GM23338 (cell line): ENCODE measurements around the gene GGN. TPM values are rescaled to one million over a fixed set of nuclear protein-coding genes. Genes with fewer than 3 reads are reported as not detected.

ENCODE experiments used
- ATAC-seq: fragments of 200-7000 bp; cut with Tn5 transposase; 3 replicates; pipeline ENCODE4 v1.9.1; 2020
- DNase-seq: peaks from one replicate; pipeline ENCODE4 v3.0.0-alpha.2; 2015; ENCODE audit warnings: low spot score
- H2AFZ ChIP-seq: fragments of 200-600 bp; sonication (generic); 2 replicates; pipeline ENCODE4 v1.8.0; 2016; ENCODE audit warnings: antibody characterized with exemption, mild to moderate bottlenecking, moderate library complexity
- H3F3A ChIP-seq: fragments of 200-600 bp; sonication (generic); replicated peaks from 2 replicates; pipeline ENCODE4 v1.8.0; 2017; ENCODE audit warnings: antibody characterized with exemption, mixed run types, low read depth
- H3K27ac ChIP-seq: fragments of 200-600 bp; sonication (generic); 2 replicates; pipeline ENCODE4 v1.6.1; 2016; ENCODE audit warnings: low read depth
- H3K27me3 ChIP-seq: fragments of 200-600 bp; sonication (generic); 2 replicates; pipeline ENCODE4 v1.8.0; 2016; ENCODE audit warnings: mild to moderate bottlenecking, mixed run types, moderate library complexity; ENCODE audit not compliant: insufficient read depth
- H3K36me3 ChIP-seq: fragments of 200-600 bp; sonication (generic); 2 replicates; pipeline ENCODE4 v1.8.0; 2016; ENCODE audit warnings: mild to moderate bottlenecking; ENCODE audit not compliant: insufficient read depth
- H3K4me1 ChIP-seq: fragments of 200-600 bp; sonication (generic); 2 replicates; pipeline ENCODE4 v1.8.0; 2016; ENCODE audit warnings: mild to moderate bottlenecking, moderate library complexity; ENCODE audit not compliant: insufficient read depth
- H3K4me2 ChIP-seq: fragments of 200-600 bp; sonication (generic); 2 replicates; pipeline ENCODE4 v1.7.1; 2017; ENCODE audit warnings: mixed run types
- H3K4me3 ChIP-seq: fragments of 200-600 bp; sonication (generic); 2 replicates; pipeline ENCODE4 v1.6.1; 2016; ENCODE audit warnings: mixed run types
- H3K79me2 ChIP-seq: fragments of 200-600 bp; sonication (generic); replicated peaks from 2 replicates; pipeline ENCODE4 v1.8.0; 2017; ENCODE audit warnings: mild to moderate bottlenecking; ENCODE audit not compliant: insufficient read depth
- H3K9me2 ChIP-seq: fragments of 200-600 bp; sonication (generic); 2 replicates; pipeline ENCODE4 v1.8.0; 2017; ENCODE audit not compliant: insufficient read depth
- H4K20me1 ChIP-seq: fragments of 200-600 bp; sonication (generic); replicated peaks from 2 replicates; pipeline ENCODE4 v1.8.0; 2017; ENCODE audit warnings: mild to moderate bottlenecking; ENCODE audit not compliant: insufficient read depth
- H3K27ac Mint-ChIP-seq: 2 replicates; pipeline ENCODE4 v1.8.0; 2020; ENCODE audit warnings: inconsistent platforms, mild to moderate bottlenecking, moderate library complexity, mixed read lengths
- H3K27me3 Mint-ChIP-seq: 3 replicates; pipeline ENCODE4 v1.8.0; 2022; ENCODE audit warnings: low read depth, mild to moderate bottlenecking, moderate library complexity, mixed read lengths, inconsistent platforms; ENCODE audit not compliant: insufficient read depth, poor library complexity
- H3K36me3 Mint-ChIP-seq: 3 replicates; pipeline ENCODE4 v1.8.0; 2021; ENCODE audit warnings: low read depth, mild to moderate bottlenecking, inconsistent platforms, moderate library complexity, mixed read lengths
- H3K4me1 Mint-ChIP-seq: 3 replicates; pipeline ENCODE4 v1.8.0; 2020; ENCODE audit warnings: mild to moderate bottlenecking, inconsistent platforms, mixed read lengths
- H3K4me3 Mint-ChIP-seq: 3 replicates; pipeline ENCODE4 v1.8.0; 2021; ENCODE audit warnings: moderate library complexity, mild to moderate bottlenecking, inconsistent platforms, mixed read lengths
- H3K9me3 Mint-ChIP-seq: 3 replicates; pipeline ENCODE4 v1.8.0; 2020; ENCODE audit warnings: moderate library complexity, mild to moderate bottlenecking, inconsistent platforms, mixed read lengths
- EZH2 ChIP-seq: fragments of 200-600 bp; sonication (generic); IDR thresholded peaks from one replicate; pipeline ENCODE4 v1.8.0; 2017; ENCODE audit warnings: antibody characterized with exemption, mild to moderate bottlenecking, low read depth; ENCODE audit not compliant: unreplicated experiment
- JUNB ChIP-seq: IDR thresholded peaks from one replicate; pipeline ENCODE4 v1.6.1; 2016; ENCODE audit warnings: antibody characterized with exemption; ENCODE audit not compliant: unreplicated experiment
- POLR2AphosphoS5 ChIP-seq: IDR thresholded peaks from 2 replicates; pipeline ENCODE4 v1.6.1; 2016; ENCODE audit warnings: antibody characterized with exemption, low read depth
- STAT1 ChIP-seq: IDR thresholded peaks from one replicate; pipeline ENCODE4 v1.6.1; 2016; ENCODE audit warnings: antibody characterized with exemption; ENCODE audit not compliant: unreplicated experiment
- polyA plus RNA-seq: library from polyadenylated mRNA; unstranded; fragments of >200 nt; fragmentation: Nextera tagmentation; extraction: Ambion mirVana; gene quantifications from 2 replicates; pipeline ENCODE4 v1.2.1, GENCODE V29; 2016
- total RNA-seq: library from RNA; depleted of rRNA; stranded (reverse); fragments of >200 nt; shearing (Covaris generic); gene quantifications from 2 replicates; pipeline ENCODE4 v1.2.3, GENCODE V29; 2014
- TF ChIP-seq, protein P1 (sequence below): IDR thresholded peaks from one replicate; pipeline ENCODE4 v1.6.1; 2018; ENCODE audit warnings: antibody characterized with exemption; ENCODE audit not compliant: unreplicated experiment

The GGN gene
- total and polyA plus RNA-seq, 2 experiments from 2014 or later, result 0.14 to 1.5 TPM

DNA sequence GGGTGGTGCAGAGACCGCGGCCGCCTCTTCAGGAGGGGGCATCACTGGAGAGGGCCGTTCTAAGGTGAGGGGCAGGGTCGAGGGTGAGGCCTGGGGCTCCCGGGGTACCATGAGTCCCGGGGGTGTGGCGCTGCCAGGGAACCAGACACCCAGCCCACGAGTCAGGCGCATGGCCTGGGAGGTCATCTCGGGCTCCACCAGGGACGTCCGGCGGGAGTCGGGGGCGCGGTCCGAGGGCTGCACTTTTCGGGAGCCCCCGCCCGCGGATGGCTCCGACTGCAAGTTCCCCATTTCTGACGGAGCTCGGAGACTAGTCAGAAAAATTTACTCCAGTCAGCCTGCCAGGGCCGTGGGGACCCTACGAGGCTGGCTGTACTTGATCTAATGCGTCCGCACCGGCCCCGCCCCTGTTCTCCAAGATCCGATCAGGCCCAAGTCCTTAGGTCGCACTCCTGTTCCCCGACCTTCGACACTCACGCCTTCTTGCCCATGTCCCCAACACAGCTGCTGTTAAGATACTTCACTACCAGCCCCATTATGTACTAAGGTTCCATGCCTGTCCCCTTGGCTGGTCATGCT lies 774 bp downstream of the GGN start:
- Histone ChIP-seq H3K27ac (no peak overlapping the region), H4K20me1 (peaks cover 7% of the 10 kb centered on the region)
- no peaks in the 10 kb centered on the region; the same call in 2 of the 3 replicates for H3K9me3 Mint-ChIP-seq

DNA sequence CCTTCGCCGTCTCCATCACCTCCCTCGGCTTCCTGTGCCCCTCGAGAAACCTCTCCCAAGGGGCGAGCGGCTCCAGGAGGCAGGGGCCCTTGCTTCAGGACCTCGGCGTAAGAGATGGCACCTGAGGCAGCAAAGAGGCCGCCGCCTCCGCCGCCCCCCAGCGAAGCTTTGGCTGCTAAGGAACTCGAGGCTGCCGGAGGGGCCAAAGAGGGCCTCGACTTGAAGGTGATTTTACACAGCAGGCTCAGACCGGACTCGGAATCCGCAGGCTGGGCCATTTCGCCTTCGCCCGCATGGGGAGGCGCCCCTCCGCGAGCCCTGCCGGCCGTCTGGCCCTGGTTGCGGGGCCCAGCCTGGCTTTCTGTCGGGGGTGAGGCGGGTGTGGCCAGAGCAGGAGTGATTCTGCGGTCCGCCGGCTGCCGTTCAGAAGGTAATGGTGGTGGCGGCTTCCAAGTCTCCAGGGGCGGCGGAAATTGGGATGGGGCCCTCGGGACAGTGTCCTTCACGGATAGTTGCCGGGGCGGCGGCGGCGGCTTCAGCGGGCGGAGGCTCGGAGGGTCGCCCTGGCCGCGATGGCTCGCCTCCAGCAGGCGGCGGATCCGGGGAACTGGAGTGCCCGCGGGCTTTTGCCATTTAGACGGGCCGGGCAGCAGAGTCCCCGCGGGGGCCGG lies 1.4 kb downstream of the GGN start:
- H3K4me1 Mint-ChIP-seq, result peaks cover 30% of the 10 kb centered on the region
- peaks cover 41% of the 10 kb centered on the region for H3K27me3 Mint-ChIP-seq
- H3K36me3 ChIP-seq, result peaks cover 7% of the 10 kb centered on the region
- H3K4me2 ChIP-seq, result peak overlapping the region; percentile 95
- no peaks in the 10 kb centered on the region; the same call in 2 of the 3 replicates for H3K9me3 Mint-ChIP-seq
- peak overlapping the region; percentile 96 for H3K4me3 ChIP-seq
- ATAC-seq (no peak), DNase-seq (peak; percentile 35)
- H3K9me2 ChIP-seq, result no peaks in the 10 kb centered on the region
- peak overlapping the region; percentile 79 for H2AFZ ChIP-seq
- H3K27me3 ChIP-seq, result peaks cover 24% of the 10 kb centered on the region
- H3K36me3 Mint-ChIP-seq, result peaks cover 36% of the 10 kb centered on the region
- H3K27ac ChIP-seq, result no peak overlapping the region
- peaks cover 7% of the 10 kb centered on the region for H4K20me1 ChIP-seq
- peaks cover 6% of the 10 kb centered on the region for H3K4me1 ChIP-seq
- no peak overlapping the region for H3K27ac Mint-ChIP-seq
- H3K79me2 ChIP-seq, result peaks cover 8% of the 10 kb centered on the region
- peaks cover 15% of the 10 kb centered on the region for H3F3A ChIP-seq
- peak overlapping the region; percentile 86; the same call in 2 of the 3 replicates for H3K4me3 Mint-ChIP-seq
- TF ChIP-seq EZH2 (peak; percentile 22), JUNB (no peak)

More for the DNA sequence above, 774 bp downstream of the GGN start:
- no peaks in the 10 kb centered on the region for H3K9me2 ChIP-seq
- H3K4me1 Mint-ChIP-seq, result peaks cover 37% of the 10 kb centered on the region
- peaks cover 36% of the 10 kb centered on the region for H3K36me3 Mint-ChIP-seq
- ATAC-seq (peak; percentile 0), DNase-seq (no peak)
- H3K4me3 Mint-ChIP-seq, result peak overlapping the region; percentile 86
- TF ChIP-seq STAT1 (no peak), POLR2AphosphoS5 (0 out of 2 replicates have a peak, but pooled peaks have one; percentile 8)
- TF ChIP-seq, protein P1, sequence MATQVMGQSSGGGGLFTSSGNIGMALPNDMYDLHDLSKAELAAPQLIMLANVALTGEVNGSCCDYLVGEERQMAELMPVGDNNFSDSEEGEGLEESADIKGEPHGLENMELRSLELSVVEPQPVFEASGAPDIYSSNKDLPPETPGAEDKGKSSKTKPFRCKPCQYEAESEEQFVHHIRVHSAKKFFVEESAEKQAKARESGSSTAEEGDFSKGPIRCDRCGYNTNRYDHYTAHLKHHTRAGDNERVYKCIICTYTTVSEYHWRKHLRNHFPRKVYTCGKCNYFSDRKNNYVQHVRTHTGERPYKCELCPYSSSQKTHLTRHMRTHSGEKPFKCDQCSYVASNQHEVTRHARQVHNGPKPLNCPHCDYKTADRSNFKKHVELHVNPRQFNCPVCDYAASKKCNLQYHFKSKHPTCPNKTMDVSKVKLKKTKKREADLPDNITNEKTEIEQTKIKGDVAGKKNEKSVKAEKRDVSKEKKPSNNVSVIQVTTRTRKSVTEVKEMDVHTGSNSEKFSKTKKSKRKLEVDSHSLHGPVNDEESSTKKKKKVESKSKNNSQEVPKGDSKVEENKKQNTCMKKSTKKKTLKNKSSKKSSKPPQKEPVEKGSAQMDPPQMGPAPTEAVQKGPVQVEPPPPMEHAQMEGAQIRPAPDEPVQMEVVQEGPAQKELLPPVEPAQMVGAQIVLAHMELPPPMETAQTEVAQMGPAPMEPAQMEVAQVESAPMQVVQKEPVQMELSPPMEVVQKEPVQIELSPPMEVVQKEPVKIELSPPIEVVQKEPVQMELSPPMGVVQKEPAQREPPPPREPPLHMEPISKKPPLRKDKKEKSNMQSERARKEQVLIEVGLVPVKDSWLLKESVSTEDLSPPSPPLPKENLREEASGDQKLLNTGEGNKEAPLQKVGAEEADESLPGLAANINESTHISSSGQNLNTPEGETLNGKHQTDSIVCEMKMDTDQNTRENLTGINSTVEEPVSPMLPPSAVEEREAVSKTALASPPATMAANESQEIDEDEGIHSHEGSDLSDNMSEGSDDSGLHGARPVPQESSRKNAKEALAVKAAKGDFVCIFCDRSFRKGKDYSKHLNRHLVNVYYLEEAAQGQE, result no peak
- peaks cover 6% of the 10 kb centered on the region for H3K4me1 ChIP-seq
- peak overlapping the region; percentile 95 for H3K4me2 ChIP-seq
- peak overlapping the region; percentile 96 for H3K4me3 ChIP-seq
- peak overlapping the region; percentile 36 for H3K27ac Mint-ChIP-seq
- peaks cover 24% of the 10 kb centered on the region for H3K27me3 ChIP-seq
- H2AFZ ChIP-seq, result peak overlapping the region; percentile 79
- H3F3A ChIP-seq, result peaks cover 15% of the 10 kb centered on the region
- H3K79me2 ChIP-seq, result peaks cover 10% of the 10 kb centered on the region
- peaks cover 4% of the 10 kb centered on the region for H3K36me3 ChIP-seq
- H3K27me3 Mint-ChIP-seq, result peaks cover 43% of the 10 kb centered on the region
